KMS-11 (cell line): ENCODE results near the gene THSD7A.

ENCODE experiments used
- H2AFZ ChIP-seq: fragments of 200-600 bp; sonication (generic); 2 replicates; pipeline ENCODE4 v1.6.1; 2016; ENCODE audit warnings: antibody characterized with exemption, mixed run types, low read depth
- H3K27ac ChIP-seq: fragments of 200-600 bp; sonication (generic); 2 replicates; pipeline ENCODE4 v1.6.1; 2016; ENCODE audit warnings: mild to moderate bottlenecking, mixed run types
- H3K27me3 ChIP-seq: fragments of 200-600 bp; sonication (generic); 2 replicates; pipeline ENCODE4 v1.6.1; 2017; ENCODE audit warnings: mild to moderate bottlenecking, low read depth, mixed run types, moderate library complexity; ENCODE audit not compliant: insufficient read depth
- H3K36me3 ChIP-seq: fragments of 200-600 bp; sonication (generic); 2 replicates; pipeline ENCODE4 v1.6.1; 2017; ENCODE audit warnings: mild to moderate bottlenecking, mixed run types; ENCODE audit not compliant: insufficient read depth
- H3K4me1 ChIP-seq: fragments of 200-600 bp; sonication (generic); 2 replicates; pipeline ENCODE4 v1.6.1; 2016; ENCODE audit warnings: mild to moderate bottlenecking, low read depth, mixed run types; ENCODE audit not compliant: poor library complexity, severe bottlenecking
- H3K4me2 ChIP-seq: fragments of 200-600 bp; sonication (generic); 2 replicates; pipeline ENCODE4 v1.7.0; 2016; ENCODE audit warnings: mild to moderate bottlenecking, mixed run types
- H3K4me3 ChIP-seq: fragments of 200-600 bp; sonication (generic); IDR thresholded peaks from 2 replicates; pipeline ENCODE4 v1.6.1; 2017; ENCODE audit warnings: low read depth, low read length, mixed read lengths; ENCODE audit not compliant: insufficient read depth
- H3K79me2 ChIP-seq: fragments of 200-600 bp; sonication (generic); 2 replicates; pipeline ENCODE4 v1.6.1; 2016; ENCODE audit warnings: low read depth, mixed run types; ENCODE audit not compliant: insufficient read depth
- H3K9ac ChIP-seq: fragments of 200-600 bp; sonication (generic); 2 replicates; pipeline ENCODE4 v1.6.1; 2016; ENCODE audit warnings: mild to moderate bottlenecking, mixed run types
- H4K20me1 ChIP-seq: fragments of 200-600 bp; sonication (generic); 2 replicates; pipeline ENCODE4 v1.6.1; 2016; ENCODE audit warnings: mild to moderate bottlenecking, mixed run types; ENCODE audit not compliant: insufficient read depth
- CTCF ChIP-seq: fragments of 200-600 bp; sonication (generic); conservative IDR thresholded peaks from 2 replicates; pipeline ENCODE4 v1.6.1; 2017; ENCODE audit warnings: low read depth, mild to moderate bottlenecking, antibody characterized with exemption, low read length, moderate library complexity, mixed read lengths

The THSD7A gene

GRCh38 chr7:11742496-11742895 is 89.5 kb downstream of the THSD7A start:
- H3K79me2 ChIP-seq, result no peaks in the 10 kb centered on the region
- no peak overlapping the region for H3K4me2 ChIP-seq
- H3K27me3 ChIP-seq, result no peaks in the 10 kb centered on the region
- no peaks in the 10 kb centered on the region for H4K20me1 ChIP-seq
- no peak overlapping the region for H3K27ac ChIP-seq
- no peak overlapping the region for H3K4me3 ChIP-seq
- no peaks in the 10 kb centered on the region for H3K36me3 ChIP-seq
- TF ChIP-seq CTCF, result no peak
- no peak overlapping the region for H3K9ac ChIP-seq
- no peak overlapping the region for H2AFZ ChIP-seq
- H3K4me1 ChIP-seq, result no peaks in the 10 kb centered on the region

GRCh38 chr7:11737723-11738122 is 94.3 kb downstream of the THSD7A start:
- Histone ChIP-seq H3K27ac (no peak overlapping the region), H3K79me2 (no peaks in the 10 kb centered on the region), H3K4me2 (no peak overlapping the region), H3K4me1 (no peaks in the 10 kb centered on the region), H3K4me3 (no peak overlapping the region), H2AFZ (no peak overlapping the region), H3K9ac (no peak overlapping the region), H3K36me3 (no peaks in the 10 kb centered on the region), H3K27me3 (no peaks in the 10 kb centered on the region), H4K20me1 (no peaks in the 10 kb centered on the region)
- no peak for TF ChIP-seq CTCF

- Histone ChIP-seq H3K27me3 (no peaks in the 10 kb centered on the region), H3K9ac (no peak overlapping the region), H2AFZ (no peak overlapping the region), H3K4me3 (no peak overlapping the region), H3K4me1 (no peaks in the 10 kb centered on the region), H4K20me1 (no peaks in the 10 kb centered on the region), H3K36me3 (no peaks in the 10 kb centered on the region), H3K79me2 (no peaks in the 10 kb centered on the region), H3K27ac (no peak overlapping the region), H3K4me2 (no peak overlapping the region)
- TF ChIP-seq CTCF, result no peak
These were observed 99.8 kb downstream of the THSD7A start for GRCh38 chr7:11732207-11732606.

GRCh38 chr7:11730725-11731124 is 101.3 kb downstream of the THSD7A start:
- no peak overlapping the region for H3K9ac ChIP-seq
- no peak overlapping the region for H3K4me3 ChIP-seq
- no peaks in the 10 kb centered on the region for H3K27me3 ChIP-seq
- H3K27ac ChIP-seq, result no peak overlapping the region
- no peak for TF ChIP-seq CTCF
- no peaks in the 10 kb centered on the region for H4K20me1 ChIP-seq
- H2AFZ ChIP-seq, result no peak overlapping the region
- no peak overlapping the region for H3K4me2 ChIP-seq
- H3K36me3 ChIP-seq, result no peaks in the 10 kb centered on the region
- H3K4me1 ChIP-seq, result no peaks in the 10 kb centered on the region
- H3K79me2 ChIP-seq, result no peaks in the 10 kb centered on the region

- Histone ChIP-seq H3K27me3 (no peaks in the 10 kb centered on the region), H3K27ac (no peak overlapping the region), H3K4me3 (no peak overlapping the region), H3K4me2 (no peak overlapping the region), H3K36me3 (no peaks in the 10 kb centered on the region), H3K79me2 (no peaks in the 10 kb centered on the region), H3K4me1 (no peaks in the 10 kb centered on the region), H4K20me1 (no peaks in the 10 kb centered on the region), H2AFZ (no peak overlapping the region), H3K9ac (no peak overlapping the region)
- TF ChIP-seq CTCF, result no peak
These were observed 104.1 kb downstream of the THSD7A start for GRCh38 chr7:11727864-11728263.
